ENCODE measurements around the gene ACTN1. TPM values are rescaled to one million over a fixed set of nuclear protein-coding genes. Genes with fewer than 3 reads are reported as not detected.

Gene ACTN1
- total RNA-seq, 4 donors from 2014 or later = 958 to 2,110 (median 1,439) TPM

DNA sequence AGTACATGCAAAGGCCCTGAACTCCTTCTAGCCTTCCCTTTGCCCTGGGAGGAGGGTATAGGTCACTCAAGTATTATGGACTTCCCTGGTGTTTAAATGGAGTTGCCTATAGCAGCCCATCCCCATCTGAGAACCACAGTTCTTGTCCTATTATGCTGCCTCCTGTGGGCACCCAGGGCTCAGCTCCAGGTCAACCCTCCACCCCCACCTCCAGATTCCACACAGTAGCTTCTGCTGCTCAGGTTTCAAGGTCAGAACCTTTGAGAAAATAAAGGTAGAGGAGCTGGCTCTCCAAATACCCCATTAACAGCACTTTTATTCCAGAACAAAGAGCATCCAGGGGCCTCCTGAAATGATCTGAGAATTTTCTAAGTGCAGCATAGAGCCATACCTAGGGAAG, 57.4 kb downstream of the ACTN1 start:
- H3K36me3 ChIP-seq = peaks cover 14 to 73% (median 51%) of the 10 kb centered on the region in 4 donors
- no peak overlapping the region for H3K4me3 ChIP-seq
- peak overlapping the region; percentile 90 to 98 (median 97) for H3K27ac ChIP-seq (replicated peaks in 1 of 4)
- peaks cover 44 to 96% (median 94%) of the 10 kb centered on the region in 4 donors for H3K4me1 ChIP-seq
- H3K27me3 ChIP-seq = no peaks in the 10 kb centered on the region
- DNase-seq (ENCODE audit: extremely low spot score) = no peak
- intact Hi-C loops (cut with DNase I) = no loop called here
- H3K9me3 ChIP-seq = no peaks in the 10 kb centered on the region
- TF ChIP-seq, protein P1, sequence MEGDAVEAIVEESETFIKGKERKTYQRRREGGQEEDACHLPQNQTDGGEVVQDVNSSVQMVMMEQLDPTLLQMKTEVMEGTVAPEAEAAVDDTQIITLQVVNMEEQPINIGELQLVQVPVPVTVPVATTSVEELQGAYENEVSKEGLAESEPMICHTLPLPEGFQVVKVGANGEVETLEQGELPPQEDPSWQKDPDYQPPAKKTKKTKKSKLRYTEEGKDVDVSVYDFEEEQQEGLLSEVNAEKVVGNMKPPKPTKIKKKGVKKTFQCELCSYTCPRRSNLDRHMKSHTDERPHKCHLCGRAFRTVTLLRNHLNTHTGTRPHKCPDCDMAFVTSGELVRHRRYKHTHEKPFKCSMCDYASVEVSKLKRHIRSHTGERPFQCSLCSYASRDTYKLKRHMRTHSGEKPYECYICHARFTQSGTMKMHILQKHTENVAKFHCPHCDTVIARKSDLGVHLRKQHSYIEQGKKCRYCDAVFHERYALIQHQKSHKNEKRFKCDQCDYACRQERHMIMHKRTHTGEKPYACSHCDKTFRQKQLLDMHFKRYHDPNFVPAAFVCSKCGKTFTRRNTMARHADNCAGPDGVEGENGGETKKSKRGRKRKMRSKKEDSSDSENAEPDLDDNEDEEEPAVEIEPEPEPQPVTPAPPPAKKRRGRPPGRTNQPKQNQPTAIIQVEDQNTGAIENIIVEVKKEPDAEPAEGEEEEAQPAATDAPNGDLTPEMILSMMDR (IDR thresholded peaks at IDR 0.05) = peak in 1 of 3 experiments; percentile 28
- no peak for TF ChIP-seq POLR2AphosphoS5 (IDR thresholded peaks at IDR 0.05)
- TF ChIP-seq POLR2A (IDR thresholded peaks at IDR 0.05; ENCODE audit: low read depth) = no peak

DNA sequence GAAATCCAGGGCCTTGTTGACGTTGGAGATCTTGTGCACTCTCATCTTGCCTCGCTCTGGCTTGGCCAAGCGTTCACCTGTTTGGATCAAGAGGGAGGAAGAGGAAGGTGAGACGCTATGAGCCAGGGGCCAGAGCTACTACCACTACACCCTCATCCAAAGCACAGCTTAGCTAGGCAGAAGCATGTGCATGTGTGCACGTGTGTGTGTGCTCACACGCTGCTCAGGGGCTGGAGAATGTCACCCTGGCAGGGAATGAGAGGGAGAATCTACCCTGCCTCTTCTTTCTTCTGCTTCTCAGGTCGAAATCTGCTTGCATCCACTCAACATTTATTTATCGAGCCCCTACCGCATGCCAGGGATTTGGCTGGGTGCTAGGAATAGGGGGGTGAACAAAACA, 58.1 kb downstream of the ACTN1 start:
- no peak for DNase-seq (ENCODE audit: extremely low spot score)
- H3K4me1 ChIP-seq = peaks cover 44 to 100% (median 98%) of the 10 kb centered on the region in 4 donors
- no peak overlapping the region for H3K4me3 ChIP-seq
- 55% methylated on average over 9 of the region's 9 CpGs for WGBS
- intact Hi-C loops (cut with DNase I) = no loop called here
- TF ChIP-seq POLR2AphosphoS5 (IDR thresholded peaks at IDR 0.05) (peak; percentile 27 to 51), EP300 (IDR thresholded peaks at IDR 0.05) (no peak)
- H3K27ac ChIP-seq (replicated peaks in 1 of 4) = peak overlapping the region; percentile 90 to 98 (median 97)
- no peaks in the 10 kb centered on the region for H3K27me3 ChIP-seq
- peaks cover 14 to 80% (median 52%) of the 10 kb centered on the region in 4 donors for H3K36me3 ChIP-seq
- no peaks in the 10 kb centered on the region for H3K9me3 ChIP-seq

DNA sequence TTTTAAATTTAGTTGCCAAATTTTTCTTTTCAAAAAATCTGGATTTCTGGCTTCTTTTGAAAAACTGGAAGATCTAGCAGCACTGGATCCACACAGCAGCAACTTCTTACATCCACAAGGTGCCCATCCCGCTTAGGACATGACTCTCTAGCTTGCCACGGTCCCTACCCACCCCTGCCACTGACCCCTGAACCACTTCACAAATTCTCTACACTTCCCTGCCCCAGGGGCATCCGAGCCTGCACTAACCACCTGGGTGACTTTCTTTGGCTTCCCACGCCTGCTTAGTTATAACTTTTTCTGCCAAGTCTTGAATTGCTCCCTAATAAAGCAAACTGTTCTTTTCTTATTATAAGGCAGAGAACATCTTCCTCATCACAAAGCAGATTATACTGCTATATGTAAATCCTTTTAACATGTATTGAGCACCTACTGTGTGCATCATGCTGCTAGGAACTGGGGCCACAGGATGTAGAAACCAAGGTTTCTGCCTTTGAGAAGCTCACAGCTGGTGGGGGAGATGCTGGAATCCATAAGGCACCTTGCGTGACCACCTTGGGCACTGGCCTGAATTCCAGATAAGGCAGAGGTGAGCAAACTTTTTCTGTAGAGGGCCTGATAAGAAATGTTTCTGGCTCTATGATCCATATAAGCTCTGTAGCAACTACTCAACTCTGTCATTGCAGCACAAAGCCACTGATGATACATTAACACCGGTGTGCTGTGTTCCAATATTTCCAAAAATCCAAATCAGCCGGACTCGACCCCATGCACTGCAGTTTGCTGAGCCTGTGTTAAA, 59.8 kb downstream of the ACTN1 start:
- Histone ChIP-seq H3K27me3 (no peaks in the 10 kb centered on the region), H3K36me3 (peaks cover 14 to 75% (median 50%) of the 10 kb centered on the region in 4 donors), H3K4me1 (peaks cover 37 to 100% (median 98%) of the 10 kb centered on the region in 4 donors), H3K9me3 (no peaks in the 10 kb centered on the region), H3K27ac (replicated peaks in 1 of 4) (peak overlapping the region; percentile 90 to 98 (median 97)), H3K4me3 (no peak overlapping the region)
- intact Hi-C loops (cut with DNase I) = loop anchor here (10.0 kb wide), 1 partner anchor 55 kb away; the partner anchor contains the start of gene ACTN1
- DNase-seq (ENCODE audit: extremely low spot score) = no peak
- 75% methylated on average over 8 of the region's 8 CpGs for WGBS
- no peak for TF ChIP-seq POLR2AphosphoS5 (IDR thresholded peaks at IDR 0.05)
- no peak for TF ChIP-seq EP300 (IDR thresholded peaks at IDR 0.05)
- TF ChIP-seq, protein P1 (IDR thresholded peaks at IDR 0.05) = no peak
- TF ChIP-seq POLR2A (IDR thresholded peaks at IDR 0.05; ENCODE audit: low read depth) = no peak

DNA sequence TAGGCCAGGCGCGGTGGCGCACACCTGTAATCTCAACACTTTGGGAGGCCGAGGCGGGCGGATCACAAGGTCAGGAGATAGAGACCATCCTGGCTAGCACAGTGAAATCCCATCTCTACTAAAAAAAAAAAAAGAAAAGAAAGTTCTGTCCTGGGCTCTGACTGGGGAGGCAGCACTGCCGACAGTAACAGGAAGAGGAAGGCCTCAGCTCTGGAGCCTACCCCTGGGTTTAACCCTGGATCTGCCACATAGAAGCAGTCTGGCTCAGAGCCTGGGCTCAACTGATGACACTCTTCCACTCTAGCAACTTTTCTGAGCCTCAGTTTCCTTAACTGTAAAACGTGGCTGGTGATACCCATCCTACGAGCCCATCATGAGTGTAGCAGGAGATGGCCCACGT, 60.5 kb downstream of the ACTN1 start:
- no peak overlapping the region for H3K4me3 ChIP-seq
- WGBS = 82% methylated on average over 10 of the region's 10 CpGs

More for the DNA sequence above, 60.5 kb downstream of the ACTN1 start:
- Histone ChIP-seq H3K27me3 (no peaks in the 10 kb centered on the region), H3K9me3 (no peaks in the 10 kb centered on the region), H3K27ac (replicated peaks in 1 of 4) (peak overlapping the region; percentile 90 to 98 (median 97)), H3K36me3 (peaks cover 14 to 71% (median 48%) of the 10 kb centered on the region in 4 donors), H3K4me1 (peaks cover 31 to 100% (median 97%) of the 10 kb centered on the region in 4 donors)
- TF ChIP-seq POLR2AphosphoS5 (IDR thresholded peaks at IDR 0.05) (peak in 1 of 2 donors; percentile 11), POLR2A (IDR thresholded peaks at IDR 0.05; ENCODE audit: low read depth) (no peak)
- TF ChIP-seq, protein P1 (IDR thresholded peaks at IDR 0.05) = no peak
- intact Hi-C loops (cut with DNase I) = loop anchor here (10.0 kb wide), 1 partner anchor 56 kb away; the partner anchor contains the start of gene ACTN1
- DNase-seq (ENCODE audit: extremely low spot score) = no peak

All from esophagus muscularis mucosa (tissue), 4 donors.